ENCODE data around the gene TBCA.

GRCh38 chr5:77795846-77796245 lies 19.7 kb upstream of the TBCA start:
- TF ChIP-seq CTCF (IDR thresholded peaks at IDR 0.05 in 2 of 3, conservative IDR thresholded peaks at IDR 0.05 in 1 of 3; ENCODE audit: borderline replicate concordance in 1 of 3, insufficient read depth in 1 of 3, low read depth in 2 of 3, low read length in 2 of 3), result no peak
- TF ChIP-seq POLR2AphosphoS5 (IDR thresholded peaks at IDR 0.05; ENCODE audit: low read depth, low read length), result no peak
- TF ChIP-seq SIN3A (IDR thresholded peaks at IDR 0.05; ENCODE audit: low read depth), result no peak
- no peak for TF ChIP-seq ELF1 (IDR thresholded peaks at IDR 0.05; ENCODE audit: borderline replicate concordance, low read depth)

Data from HCT116 (cell line).